ENCODE measurements around the gene SKOR1. TPM values are rescaled to one million over a fixed set of nuclear protein-coding genes. Genes with fewer than 3 reads are reported as not detected.

SKOR1 gene
- total and polyA plus RNA-seq, 12 donors = 0.07 to 0.40 (median 0.15) TPM

GRCh38 chr15:67863442-67863987 lies 38.2 kb downstream of the SKOR1 start:
- ATAC-seq = peak; percentile 97 to 98 (median 98)
- H3K4me3 ChIP-seq = peak overlapping the region in 9 of 10 donors; percentile 32 to 57 (median 51)
- peaks cover 2 to 15% (median 11%) of the 10 kb centered on the region in 9 donors for H3K4me1 ChIP-seq
- intact Hi-C loops (cut with DNase I) = loop anchor here (1.0 to 10.0 kb wide), 15 partner anchors 51 to 351 kb away; partner anchors contain the start of genes PIAS1 (in 5 of the 10) and CALML4 (in 1 of the 10)
- no peaks in the 10 kb centered on the region for H3K27me3 ChIP-seq
- TF ChIP-seq CTCF (IDR thresholded peaks at IDR 0.05) = peak; percentile 81 to 98 (median 97)
- H3K9me3 ChIP-seq = no peaks in the 10 kb centered on the region
- 2% methylated on average over 41 of the region's 41 CpGs for WGBS, 2 donors
- H3K27ac ChIP-seq = peak overlapping the region in 4 of 10 donors; percentile 26 to 42 (median 32)
- no peaks in the 10 kb centered on the region for H3K36me3 ChIP-seq
- peak; percentile 72 to 83 for DNase-seq

- H3K4me1 ChIP-seq = peaks cover 2 to 15% (median 11%) of the 10 kb centered on the region in 9 donors
- no peak overlapping the region for H3K4me3 ChIP-seq
- WGBS, 2 donors = 40 to 45% methylated on average over 3 of the region's 3 CpGs
- intact Hi-C loops (cut with DNase I) = loop anchor here in 6 of 10 donors (5.0 to 10.0 kb wide), 5 partner anchors 49 to 352 kb away; partner anchors contain the start of gene PIAS1 (in 3 of the 6)
- DNase-seq (no peak), ATAC-seq (no peak)
- TF ChIP-seq CTCF (IDR thresholded peaks at IDR 0.05) = no peak
- no peak overlapping the region for H3K27ac ChIP-seq
- no peaks in the 10 kb centered on the region for H3K36me3 ChIP-seq
- peaks cover 0 to 10% (median 0%) of the 10 kb centered on the region in 11 donors for H3K9me3 ChIP-seq
- H3K27me3 ChIP-seq = no peaks in the 10 kb centered on the region
These were observed 40.0 kb downstream of the SKOR1 start for GRCh38 chr15:67865331-67865730.

- Histone ChIP-seq H3K4me3 (no peak overlapping the region), H3K36me3 (no peaks in the 10 kb centered on the region), H3K4me1 (peaks cover 2 to 15% (median 11%) of the 10 kb centered on the region in 9 donors), H3K27me3 (no peaks in the 10 kb centered on the region), H3K27ac (no peak overlapping the region), H3K9me3 (peaks cover 0 to 14% (median 0%) of the 10 kb centered on the region in 11 donors)
- no peak for DNase-seq
- WGBS, 2 donors = 64 to 75% methylated on average over 4 of the region's 4 CpGs
- intact Hi-C loops (cut with DNase I) = loop anchor here in 6 of 10 donors (5.0 to 10.0 kb wide), 5 partner anchors 49 to 352 kb away; partner anchors contain the start of gene PIAS1 (in 3 of the 6)
- no peak for TF ChIP-seq CTCF (IDR thresholded peaks at IDR 0.05)
- no peak for ATAC-seq
These were observed 40.5 kb downstream of the SKOR1 start for GRCh38 chr15:67865766-67866165.

GRCh38 chr15:67869701-67870100 lies 44.4 kb downstream of the SKOR1 start:
- Histone ChIP-seq H3K4me3 (no peak overlapping the region), H3K27me3 (no peaks in the 10 kb centered on the region), H3K27ac (no peak overlapping the region), H3K4me1 (peaks cover 0 to 3% (median 0%) of the 10 kb centered on the region in 9 donors), H3K36me3 (no peaks in the 10 kb centered on the region), H3K9me3 (peaks cover 0 to 35% (median 3%) of the 10 kb centered on the region in 11 donors)
- WGBS, 2 donors = 88 to 97% methylated on average over 3 of the region's 3 CpGs
- TF ChIP-seq CTCF (IDR thresholded peaks at IDR 0.05) = no peak
- DNase-seq = no peak
- ATAC-seq = no peak
- intact Hi-C loops (cut with DNase I) = loop anchor here in 6 of 10 donors (5.0 to 10.0 kb wide), 5 partner anchors 45 to 348 kb away; partner anchors contain the start of gene PIAS1 (in 3 of the 6)

Data from heart right ventricle (tissue), 16 donors.